Tibial nerve (tissue), 4 donors: ENCODE data around the gene CPSF2. TPM values are rescaled to one million over a fixed set of nuclear protein-coding genes. Genes with fewer than 3 reads are reported as not detected.

Experiments used
- DNase-seq, 2 donors: peaks; one replicate each; pipeline ENCODE4 v3.0.0-alpha.2; 2019; ENCODE audit warnings: low spot score in 2 of 2
- H3K27ac ChIP-seq, 4 donors: fragments of 200-600 bp; sonication (generic) in 3 of 4; one replicate each; pipeline ENCODE4 v1.5.1; 2017 to 2019; ENCODE audit warnings: mild to moderate bottlenecking in 1 of 4
- H3K27me3 ChIP-seq, 2 donors: fragments of 200-600 bp; sonication (generic) in 1 of 2; one replicate each; pipeline versions ENCODE4 v1.5.1 to v1.6.0; 2017 to 2019
- H3K36me3 ChIP-seq, 3 donors: fragments of 200-600 bp; sonication (generic); one replicate each; pipeline ENCODE4 v1.5.1; 2018 to 2019
- H3K4me1 ChIP-seq, 4 donors: fragments of 200-600 bp; sonication (generic) in 3 of 4; one replicate each; pipeline ENCODE4 v1.5.1; 2017 to 2019
- H3K4me3 ChIP-seq, 4 donors: fragments of 200-600 bp; sonication (generic) in 3 of 4; one replicate each; pipeline ENCODE4 v1.5.1; 2017 to 2019; ENCODE audit warnings: mild to moderate bottlenecking in 1 of 4, moderate library complexity in 1 of 4
- H3K9me3 ChIP-seq, 4 donors: fragments of 200-600 bp; sonication (generic) in 3 of 4; one replicate each; pipeline ENCODE4 v1.5.1; 2017 to 2019
- CTCF ChIP-seq, 5 experiments: fragments of 200-600 bp in 3 of 5; fragments of 450-650 bp in 2 of 5; sonication (generic) in 3 of 5; IDR thresholded peaks; one replicate each; pipeline ENCODE4 v1.5.1; 2016 to 2019; ENCODE audit warnings: antibody characterized with exemption in 5 of 5, mild to moderate bottlenecking in 3 of 5, moderate library complexity in 2 of 5
- EP300 ChIP-seq, 2 donors: sonication (generic); formaldehyde crosslinking; IDR thresholded peaks; one replicate each; pipeline ENCODE4 v1.6.1; 2017; ENCODE audit warnings: antibody characterized with exemption in 2 of 2, mild to moderate bottlenecking in 1 of 2
- POLR2A ChIP-seq, 2 donors: fragments of 450-650 bp; IDR thresholded peaks; one replicate each; pipeline ENCODE4 v1.6.1; 2017; ENCODE audit warnings: antibody characterized with exemption in 2 of 2, mild to moderate bottlenecking in 2 of 2, moderate library complexity in 2 of 2
- WGBS, 2 donors: methylation state at CpG; one replicate each; pipeline ENCODE4 v1.1.5; 2018; 5-methylcytosine and 5-hydroxymethylcytosine counted together
- total RNA-seq, 4 donors: library from RNA; depleted of rRNA; stranded (reverse); fragments of >200 nt; gene quantifications; one replicate each; pipeline ENCODE4 v1.1.0, GENCODE V29; 2016

CPSF2 gene
- 10 to 100 TPM; 24.9 to 33.0 (median 31.4) TPM for total RNA-seq

DNA sequence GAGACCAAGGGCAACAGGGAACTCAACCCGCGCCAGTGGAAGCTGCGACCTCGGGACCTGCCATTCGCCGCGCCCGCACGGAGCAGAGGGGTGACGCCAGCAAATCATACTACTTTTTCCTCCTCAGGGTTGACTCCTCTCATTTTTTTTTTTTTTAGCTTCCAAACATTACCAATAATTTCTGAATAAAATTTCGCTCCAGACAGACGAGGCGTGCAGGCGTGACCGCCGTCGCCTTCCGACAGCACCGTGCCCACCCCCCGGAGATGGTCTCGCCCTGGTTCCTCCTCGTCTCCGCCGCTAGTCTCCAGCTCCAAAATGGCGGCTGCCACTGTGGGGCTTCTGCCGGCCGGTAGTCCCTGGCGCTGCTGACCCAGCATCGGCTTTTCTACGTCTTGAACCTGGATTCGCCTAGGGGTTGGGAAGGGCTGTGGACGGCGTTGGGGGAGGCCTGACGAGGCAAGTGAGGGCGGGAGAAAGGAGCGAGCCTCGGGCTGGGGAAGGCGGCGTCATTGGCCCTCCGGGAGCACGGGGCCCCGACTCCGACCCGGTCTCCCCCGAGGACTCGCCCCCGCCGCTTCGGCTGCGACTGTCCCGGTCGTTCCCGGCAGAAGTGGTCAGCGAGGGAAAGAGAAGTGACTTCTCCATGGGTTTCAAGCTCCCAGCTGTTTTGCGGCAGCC, at the start of gene CPSF2, which contains the start of gene NDUFB1:
Gene CPSF2, plus strand, starts transcription at position 300 of the 681 bp plus-strand sequence. CDS start 9,016 bp downstream, outside the sequence.
Gene NDUFB1, minus strand, starts transcription at position 37 of the 681 bp plus-strand sequence. CDS start 4,069 bp downstream, outside the sequence.
- no peaks in the 10 kb centered on the region for H3K27me3 ChIP-seq
- peak within 1 kb of the TSS; percentile 87 to 96 (median 92) for H3K27ac ChIP-seq
- DNase-seq = peak; percentile 52 to 78
- peak within 1 kb of the TSS; percentile 77 to 97 (median 84) for H3K4me3 ChIP-seq
- peaks cover 0 to 59% (median 25%) of the 10 kb centered on the region in 4 donors for H3K4me1 ChIP-seq
- 0% methylated on average over 44 to 49 of the region's 55 CpGs for WGBS, 2 donors
- peak in 2 of 5 experiments; percentile 48 to 58 for TF ChIP-seq CTCF (IDR thresholded peaks at IDR 0.05)
- peak; percentile 19 to 87 for TF ChIP-seq EP300 (IDR thresholded peaks at IDR 0.05)
- peak; percentile 43 to 69 for TF ChIP-seq POLR2A (IDR thresholded peaks at IDR 0.05)
- peaks cover 0 to 30% (median 0%) of the 10 kb centered on the region in 3 donors for H3K36me3 ChIP-seq
- no peaks in the 10 kb centered on the region for H3K9me3 ChIP-seq

DNA sequence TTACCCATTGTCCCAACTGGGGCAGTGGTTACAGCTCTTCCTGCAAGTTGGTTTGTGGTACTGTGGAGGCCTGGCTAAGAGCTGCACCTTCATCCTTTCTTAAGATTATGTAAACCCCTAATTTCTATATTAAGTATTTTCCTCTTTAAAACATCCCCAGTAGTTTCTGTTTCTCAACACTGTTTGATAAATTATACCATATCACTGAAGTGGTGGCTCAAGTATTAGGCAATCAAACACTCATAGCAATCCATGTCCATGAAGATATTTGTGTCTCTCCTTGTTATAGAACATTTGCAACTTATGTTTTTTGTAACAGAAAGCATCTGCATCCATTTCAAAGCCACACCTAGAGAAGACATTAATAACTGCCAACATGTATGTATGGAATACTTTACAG, 47.2 kb upstream of the CPSF2 start:
- Histone ChIP-seq H3K36me3 (peaks cover 0 to 93% (median 5%) of the 10 kb centered on the region in 3 donors), H3K4me3 (no peak overlapping the region), H3K4me1 (no peaks in the 10 kb centered on the region), H3K27me3 (no peaks in the 10 kb centered on the region), H3K27ac (no peak overlapping the region), H3K9me3 (no peaks in the 10 kb centered on the region)
- no peak for DNase-seq
- TF ChIP-seq CTCF (IDR thresholded peaks at IDR 0.05) (no peak), POLR2A (IDR thresholded peaks at IDR 0.05) (no peak), EP300 (IDR thresholded peaks at IDR 0.05) (no peak)

DNA sequence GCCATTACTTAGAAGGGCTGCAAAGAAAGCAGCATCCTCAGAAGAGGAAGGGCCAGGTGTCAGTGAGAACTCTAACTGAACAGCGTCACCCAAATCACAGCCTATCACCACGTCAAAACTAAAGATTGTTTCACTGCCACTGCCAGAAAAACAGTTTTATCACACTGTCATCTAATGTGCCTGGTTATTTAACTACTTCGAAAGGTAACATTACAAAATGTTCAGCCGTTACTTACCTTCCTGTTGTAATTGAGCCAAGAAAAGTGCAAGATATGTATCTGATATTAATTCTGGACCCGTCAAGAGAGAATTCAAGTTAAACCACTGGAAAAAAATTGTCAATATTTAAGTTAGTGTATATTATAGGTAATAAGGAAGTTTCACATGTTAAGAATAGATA, 33.3 kb upstream of the CPSF2 start:
- Histone ChIP-seq H3K9me3 (no peaks in the 10 kb centered on the region), H3K36me3 (peaks cover 0 to 86% (median 3%) of the 10 kb centered on the region in 3 donors), H3K27me3 (no peaks in the 10 kb centered on the region), H3K4me1 (no peaks in the 10 kb centered on the region), H3K27ac (no peak overlapping the region), H3K4me3 (no peak overlapping the region)
- TF ChIP-seq POLR2A (IDR thresholded peaks at IDR 0.05) = no peak
- TF ChIP-seq CTCF (IDR thresholded peaks at IDR 0.05) = no peak
- no peak for TF ChIP-seq EP300 (IDR thresholded peaks at IDR 0.05)
- 96% methylated on average over 5 of the region's 5 CpGs for WGBS, 2 donors
- no peak for DNase-seq

- Histone ChIP-seq H3K27me3 (no peaks in the 10 kb centered on the region), H3K36me3 (peaks cover 0 to 73% (median 0%) of the 10 kb centered on the region in 3 donors), H3K4me1 (no peaks in the 10 kb centered on the region), H3K4me3 (no peak overlapping the region), H3K9me3 (no peaks in the 10 kb centered on the region), H3K27ac (no peak overlapping the region)
- WGBS, 2 donors = 28 to 31% methylated on average over 1 of the region's 1 CpG
- DNase-seq = no peak
- no peak for TF ChIP-seq POLR2A (IDR thresholded peaks at IDR 0.05)
- TF ChIP-seq CTCF (IDR thresholded peaks at IDR 0.05) = no peak
- TF ChIP-seq EP300 (IDR thresholded peaks at IDR 0.05) = no peak
Observed at GRCh38 chr14:92093320-92093719, 28.4 kb upstream of the CPSF2 start.

DNA sequence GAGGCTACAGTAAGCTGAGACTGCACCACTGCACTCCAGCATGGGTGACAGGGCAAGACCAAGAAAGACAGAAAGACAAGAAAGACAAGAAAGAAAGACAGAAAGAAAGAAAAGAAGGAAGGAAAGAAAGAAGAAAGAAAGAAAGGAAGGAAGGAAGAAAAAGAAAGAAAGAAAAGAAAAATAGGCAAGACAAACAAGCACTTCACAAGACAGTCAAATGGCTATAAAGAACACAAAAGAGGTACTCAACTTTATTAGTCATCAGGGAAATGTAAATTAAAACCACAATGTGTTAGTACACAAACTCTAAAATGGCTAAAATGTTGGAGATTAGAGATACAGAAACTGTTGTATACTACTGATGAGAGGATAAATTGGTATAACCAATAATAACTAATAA, 22.0 kb upstream of the CPSF2 start:
- Histone ChIP-seq H3K9me3 (no peaks in the 10 kb centered on the region), H3K36me3 (peaks cover 0 to 21% (median 0%) of the 10 kb centered on the region in 3 donors), H3K27ac (no peak overlapping the region), H3K4me3 (no peak overlapping the region), H3K4me1 (peaks cover 0 to 53% (median 7%) of the 10 kb centered on the region in 4 donors), H3K27me3 (no peaks in the 10 kb centered on the region)
- DNase-seq = no peak
- TF ChIP-seq CTCF (IDR thresholded peaks at IDR 0.05) (no peak), EP300 (IDR thresholded peaks at IDR 0.05) (no peak), POLR2A (IDR thresholded peaks at IDR 0.05) (no peak)
